HL-60 (cell line): ENCODE results near the gene IGSF10.

Experiments
- DNase-seq, 2 experiments: peaks; one replicate each; pipeline ENCODE4 v3.0.0-alpha.2; 2010 to 2020; ENCODE audit warnings: low read depth in 1 of 2, low spot score in 1 of 2
- H3K27ac ChIP-seq: fragments of 250-450 bp; sonication (Bioruptor Pico); replicated peaks from 2 replicates; pipeline ENCODE4 v1.5.1; 2020; ENCODE audit warnings: mild to moderate bottlenecking, moderate library complexity
- H3K27me3 ChIP-seq: fragments of 250-450 bp; sonication (Bioruptor Pico); 2 replicates; pipeline ENCODE4 v1.5.1; 2021; ENCODE audit warnings: mild to moderate bottlenecking, moderate library complexity; ENCODE audit not compliant: insufficient read depth, poor library complexity, severe bottlenecking
- H3K4me3 ChIP-seq: replicated peaks from 2 replicates; pipeline ENCODE4 v1.5.1; 2011; ENCODE audit warnings: mild to moderate bottlenecking, control low read depth, low read length; ENCODE audit not compliant: insufficient read depth
- CTCF ChIP-seq: IDR thresholded peaks from one replicate; pipeline ENCODE4 v1.5.1; 2011; ENCODE audit warnings: low read length, control low read depth, inconsistent platforms; ENCODE audit not compliant: insufficient read depth
- GABPA ChIP-seq: IDR thresholded peaks from 2 replicates; pipeline ENCODE4 v1.6.1; 2012; ENCODE audit warnings: low read depth
- POLR2AphosphoS5 ChIP-seq: IDR thresholded peaks from 2 replicates; pipeline ENCODE4 v1.6.1; 2012; ENCODE audit warnings: low read depth
- REST ChIP-seq: IDR thresholded peaks from 2 replicates; pipeline ENCODE4 v1.6.1; 2012; ENCODE audit warnings: low read depth; ENCODE audit not compliant: insufficient replicate concordance
- SPI1 ChIP-seq: IDR thresholded peaks from 2 replicates; pipeline ENCODE4 v1.6.1; 2012; ENCODE audit warnings: low read depth, mild to moderate bottlenecking, borderline replicate concordance

IGSF10 gene

GRCh38 chr3:151501923-151502632 is 41.2 kb upstream of the IGSF10 start:
- no peak for DNase-seq
- H3K27me3 ChIP-seq = no peaks in the 10 kb centered on the region
- H3K27ac ChIP-seq = no peak overlapping the region
- TF ChIP-seq GABPA (no peak), REST (no peak), SPI1 (no peak), CTCF (no peak), POLR2AphosphoS5 (no peak)
- no peak overlapping the region for H3K4me3 ChIP-seq

GRCh38 chr3:151501171-151501922 is 40.5 kb upstream of the IGSF10 start:
- Histone ChIP-seq H3K27ac (no peak overlapping the region), H3K4me3 (no peak overlapping the region), H3K27me3 (no peaks in the 10 kb centered on the region)
- DNase-seq = no peak
- no peak for TF ChIP-seq SPI1
- TF ChIP-seq REST = no peak
- no peak for TF ChIP-seq CTCF
- no peak for TF ChIP-seq POLR2AphosphoS5
- TF ChIP-seq GABPA = no peak

- Histone ChIP-seq H3K27me3 (no peaks in the 10 kb centered on the region), H3K27ac (no peak overlapping the region), H3K4me3 (no peak overlapping the region)
- DNase-seq = no peak
- TF ChIP-seq CTCF (no peak), POLR2AphosphoS5 (no peak), REST (no peak), GABPA (no peak), SPI1 (no peak)
Observed at GRCh38 chr3:151499168-151499567, 38.3 kb upstream of the IGSF10 start.
